BJ (cell line): Measurements from ENCODE around the gene ESYT2. TPM values are rescaled to one million over a fixed set of nuclear protein-coding genes. Genes with fewer than 3 reads are reported as not detected.
A peak's percentile ranks its signal among the peaks of the same experiment; 100 is the strongest.

Experiments
- CTCF ChIA-PET: fragments of 350-600 bp; formaldehyde crosslinking; extraction: SDS; loops from one replicate; lab custom pipeline; 2021; ENCODE audit warnings: antibody characterized with exemption, inconsistent platforms; lab: Yijun Ruan, JAX
- POLR2A ChIA-PET: fragments of 300-600 bp; sonication (Branson Sonifier 250); formaldehyde crosslinking; extraction: SDS; loops from one replicate; lab custom pipeline; 2021; ENCODE audit warnings: antibody characterized with exemption; lab: Charles Lee
- DNase-seq: peaks from one replicate; pipeline ENCODE4 v3.0.0-alpha.2; 2011; ENCODE audit warnings: low read depth
- H3K27me3 ChIP-seq: 2 replicates; pipeline ENCODE4 v1.6.0; 2011; ENCODE audit warnings: low read length; ENCODE audit not compliant: control insufficient read depth, insufficient read depth
- H3K36me3 ChIP-seq: 2 replicates; pipeline ENCODE4 v1.5.1; 2011; ENCODE audit warnings: low read length; ENCODE audit not compliant: control insufficient read depth, insufficient read depth
- H3K4me3 ChIP-seq: 2 replicates; pipeline ENCODE4 v1.5.1; 2011; ENCODE audit warnings: low read depth, mild to moderate bottlenecking, control low read depth, low read length
- CTCF ChIP-seq: IDR thresholded peaks from 2 replicates; pipeline ENCODE4 v1.5.1; 2011; ENCODE audit warnings: low read depth, mild to moderate bottlenecking, control low read depth, inconsistent platforms, low read length, moderate library complexity; ENCODE audit not compliant: insufficient read depth
- polyA plus RNA-seq: library from polyadenylated mRNA; depleted of rRNA; stranded (reverse); fragments of >200 nt; gene quantifications from 2 replicates; pipeline ENCODE4 v1.2.3, GENCODE V29; 2011

Gene ESYT2
- polyA plus RNA-seq, 1 experiment: 49.2 TPM

GRCh38 chr7:158860394-158860793 lies 31.1 kb upstream of the ESYT2 start:
- ChIA-PET CTCF (no interaction called here), POLR2A (no interaction called here)
- no peak for TF ChIP-seq CTCF
- no peaks in the 10 kb centered on the region for H3K36me3 ChIP-seq
- H3K4me3 ChIP-seq: no peak overlapping the region
- DNase-seq: no peak
- H3K27me3 ChIP-seq: no peaks in the 10 kb centered on the region

GRCh38 chr7:158858592-158859503 lies 29.5 kb upstream of the ESYT2 start:
- no peaks in the 10 kb centered on the region for H3K27me3 ChIP-seq
- ChIA-PET POLR2A (no interaction called here), CTCF (no interaction called here)
- H3K4me3 ChIP-seq: no peak overlapping the region
- no peaks in the 10 kb centered on the region for H3K36me3 ChIP-seq
- TF ChIP-seq CTCF: no peak
- no peak for DNase-seq

GRCh38 chr7:158856883-158857668 lies 27.8 kb upstream of the ESYT2 start:
- POLR2A ChIA-PET: no interaction called here
- no peak for DNase-seq
- CTCF ChIA-PET: no interaction called here
- H3K4me3 ChIP-seq: peak overlapping the region; percentile 78
- H3K36me3 ChIP-seq: no peaks in the 10 kb centered on the region
- no peak for TF ChIP-seq CTCF
- H3K27me3 ChIP-seq: no peaks in the 10 kb centered on the region

GRCh38 chr7:158854681-158855081 lies 25.4 kb upstream of the ESYT2 start:
- H3K27me3 ChIP-seq: no peaks in the 10 kb centered on the region
- TF ChIP-seq CTCF: no peak
- ChIA-PET POLR2A (no interaction called here), CTCF (interaction anchor here (1.1 kb wide), 1 partner anchor 122 kb away, joined by 3 read pairs; no protein-coding TSS in a partner anchor)
- no peak for DNase-seq
- H3K36me3 ChIP-seq: no peaks in the 10 kb centered on the region
- no peak overlapping the region for H3K4me3 ChIP-seq

- H3K4me3 ChIP-seq: no peak overlapping the region
- no peak for DNase-seq
- ChIA-PET CTCF (no interaction called here), POLR2A (no interaction called here)
- H3K36me3 ChIP-seq: no peaks in the 10 kb centered on the region
- no peaks in the 10 kb centered on the region for H3K27me3 ChIP-seq
- TF ChIP-seq CTCF: no peak
Observed at GRCh38 chr7:158850545-158851102, 21.3 kb upstream of the ESYT2 start.
